ENCODE results near the gene ARHGAP26.

The ARHGAP26 gene

GRCh38 chr5:143065996-143066522 lies 295.9 kb downstream of the ARHGAP26 start:
- TF ChIP-seq POLR2AphosphoS5 (IDR thresholded peaks at IDR 0.05; ENCODE audit: low read depth, low read length) = no peak
- no peak for TF ChIP-seq SIN3A (IDR thresholded peaks at IDR 0.05; ENCODE audit: borderline replicate concordance, insufficient read depth, low read length)
- no peak for TF ChIP-seq REST (IDR thresholded peaks at IDR 0.05; ENCODE audit: insufficient read depth in 1 of 2, low read depth in 2 of 2, low read length in 2 of 2)
- TF ChIP-seq FOXP2 (optimal IDR thresholded peaks at IDR 0.05; ENCODE audit: borderline replicate concordance, extremely low read depth, extremely low read length, insufficient read depth) = no peak
- no peak for TF ChIP-seq TAF1 (IDR thresholded peaks at IDR 0.05; ENCODE audit: borderline replicate concordance, insufficient read depth, low read length)

GRCh38 chr5:143066556-143067281 lies 296.5 kb downstream of the ARHGAP26 start:
- TF ChIP-seq TAF1 (IDR thresholded peaks at IDR 0.05; ENCODE audit: borderline replicate concordance, insufficient read depth, low read length) (no peak; the same call in 1 of the 2 replicates), POLR2AphosphoS5 (IDR thresholded peaks at IDR 0.05; ENCODE audit: low read depth, low read length) (no peak), FOXP2 (optimal IDR thresholded peaks at IDR 0.05; ENCODE audit: borderline replicate concordance, extremely low read depth, extremely low read length, insufficient read depth) (no peak), SIN3A (IDR thresholded peaks at IDR 0.05; ENCODE audit: borderline replicate concordance, insufficient read depth, low read length) (0 out of 2 replicates have a peak, but pooled peaks have one; percentile 29), REST (IDR thresholded peaks at IDR 0.05; ENCODE audit: insufficient read depth in 1 of 2, low read depth in 2 of 2, low read length in 2 of 2) (peak in 1 of 2 experiments; percentile 44; a peak in 1 of 4 replicates)

- no peak for TF ChIP-seq REST (IDR thresholded peaks at IDR 0.05; ENCODE audit: insufficient read depth in 1 of 2, low read depth in 2 of 2, low read length in 2 of 2)
- TF ChIP-seq POLR2AphosphoS5 (IDR thresholded peaks at IDR 0.05; ENCODE audit: low read depth, low read length) = no peak
- TF ChIP-seq TAF1 (IDR thresholded peaks at IDR 0.05; ENCODE audit: borderline replicate concordance, insufficient read depth, low read length) = no peak
- TF ChIP-seq SIN3A (IDR thresholded peaks at IDR 0.05; ENCODE audit: borderline replicate concordance, insufficient read depth, low read length) = no peak
- TF ChIP-seq FOXP2 (optimal IDR thresholded peaks at IDR 0.05; ENCODE audit: borderline replicate concordance, extremely low read depth, extremely low read length, insufficient read depth) = no peak
Measured at GRCh38 chr5:143068712-143069111, 298.5 kb downstream of the ARHGAP26 start.

GRCh38 chr5:143071927-143072326 lies 301.8 kb downstream of the ARHGAP26 start:
- TF ChIP-seq FOXP2 (optimal IDR thresholded peaks at IDR 0.05; ENCODE audit: borderline replicate concordance, extremely low read depth, extremely low read length, insufficient read depth) (no peak), REST (IDR thresholded peaks at IDR 0.05; ENCODE audit: insufficient read depth in 1 of 2, low read depth in 2 of 2, low read length in 2 of 2) (no peak), TAF1 (IDR thresholded peaks at IDR 0.05; ENCODE audit: borderline replicate concordance, insufficient read depth, low read length) (no peak), POLR2AphosphoS5 (IDR thresholded peaks at IDR 0.05; ENCODE audit: low read depth, low read length) (no peak), SIN3A (IDR thresholded peaks at IDR 0.05; ENCODE audit: borderline replicate concordance, insufficient read depth, low read length) (no peak)

Measured in PFSK-1 (cell line).